ENCODE results near the gene EHBP1.
A peak's percentile ranks its signal among the peaks of the same experiment; 100 is the strongest.

Gene EHBP1

DNA sequence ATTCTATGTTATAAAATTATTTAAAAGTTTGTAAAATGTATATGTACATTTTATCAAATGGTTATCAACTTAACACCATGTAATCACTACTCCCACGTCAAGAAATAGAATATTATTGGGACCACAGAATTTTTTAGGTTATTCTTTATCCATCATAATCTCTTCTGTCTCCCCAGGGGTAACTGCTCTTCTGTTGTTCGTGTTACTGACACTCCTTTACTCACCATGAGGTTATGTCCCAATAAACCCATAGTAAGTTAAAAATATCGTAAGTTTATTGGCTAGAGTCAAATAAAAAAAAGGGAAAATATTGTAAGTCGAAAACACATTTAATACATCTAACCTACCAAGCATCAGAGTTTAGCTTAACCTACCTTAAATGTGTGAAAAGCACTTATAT, 359.1 kb downstream of the EHBP1 start:
- no peaks in the 10 kb centered on the region for H3K27me3 ChIP-seq (ENCODE audit: insufficient read depth, low read length, poor library complexity, severe bottlenecking)
- H3K36me3 ChIP-seq (ENCODE audit: insufficient read depth, low read length), result no peaks in the 10 kb centered on the region

DNA sequence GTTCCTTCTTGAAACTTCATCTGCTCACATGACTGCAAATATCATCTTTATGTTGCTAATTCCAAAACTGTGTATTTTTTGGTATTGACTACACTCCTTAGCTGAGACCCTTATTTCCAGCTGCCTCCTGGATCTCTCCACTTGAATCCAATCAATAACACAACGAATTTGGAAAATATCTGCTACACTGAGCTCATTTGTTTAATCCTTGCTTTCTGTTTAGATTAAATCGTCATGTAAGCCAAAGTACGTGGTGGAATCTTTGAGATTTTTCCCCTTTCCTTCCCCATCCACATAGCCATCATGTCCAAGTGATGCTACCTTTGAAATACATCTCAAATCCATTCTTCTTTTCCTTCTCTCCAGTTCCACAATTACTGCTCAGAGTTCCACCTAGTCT, 360.8 kb downstream of the EHBP1 start:
- H3K79me2 ChIP-seq (ENCODE audit: insufficient read depth, low read length), result no peaks in the 10 kb centered on the region
- no peak overlapping the region for H3K4me2 ChIP-seq (ENCODE audit: low read depth, low read length, poor library complexity, severe bottlenecking)
- H3K9ac ChIP-seq (ENCODE audit: low read depth, low read length, poor library complexity, severe bottlenecking), result no peak overlapping the region
- 0 out of 2 replicates have a peak overlapping the region, but pooled peaks have one; percentile 52 for H2AFZ ChIP-seq (ENCODE audit: low read length)
- H3F3A ChIP-seq (ENCODE audit: low read depth), result no peaks in the 10 kb centered on the region
- no peaks in the 10 kb centered on the region for H3K9me3 ChIP-seq (ENCODE audit: insufficient read depth, low read depth, low read length)
- H4K20me1 ChIP-seq (ENCODE audit: insufficient read depth, low read length, poor library complexity, severe bottlenecking), result no peaks in the 10 kb centered on the region
- no peaks in the 10 kb centered on the region for H3K27me3 ChIP-seq (ENCODE audit: insufficient read depth, low read length, poor library complexity, severe bottlenecking)
- H3K9me2 ChIP-seq (replicated peaks; ENCODE audit: low read depth, low read length), result no peaks in the 10 kb centered on the region
- H3K4me1 ChIP-seq (ENCODE audit: insufficient read depth, low read length, poor library complexity, severe bottlenecking), result no peaks in the 10 kb centered on the region
- no peak overlapping the region for H3K4me3 ChIP-seq (ENCODE audit: low read length, poor library complexity, severe bottlenecking)
- H3K36me3 ChIP-seq (ENCODE audit: insufficient read depth, low read length), result no peaks in the 10 kb centered on the region
- TF ChIP-seq EZH2phosphoT487 (IDR thresholded peaks at IDR 0.05; ENCODE audit: borderline replicate concordance), result no peak
- TF ChIP-seq, protein P1, sequence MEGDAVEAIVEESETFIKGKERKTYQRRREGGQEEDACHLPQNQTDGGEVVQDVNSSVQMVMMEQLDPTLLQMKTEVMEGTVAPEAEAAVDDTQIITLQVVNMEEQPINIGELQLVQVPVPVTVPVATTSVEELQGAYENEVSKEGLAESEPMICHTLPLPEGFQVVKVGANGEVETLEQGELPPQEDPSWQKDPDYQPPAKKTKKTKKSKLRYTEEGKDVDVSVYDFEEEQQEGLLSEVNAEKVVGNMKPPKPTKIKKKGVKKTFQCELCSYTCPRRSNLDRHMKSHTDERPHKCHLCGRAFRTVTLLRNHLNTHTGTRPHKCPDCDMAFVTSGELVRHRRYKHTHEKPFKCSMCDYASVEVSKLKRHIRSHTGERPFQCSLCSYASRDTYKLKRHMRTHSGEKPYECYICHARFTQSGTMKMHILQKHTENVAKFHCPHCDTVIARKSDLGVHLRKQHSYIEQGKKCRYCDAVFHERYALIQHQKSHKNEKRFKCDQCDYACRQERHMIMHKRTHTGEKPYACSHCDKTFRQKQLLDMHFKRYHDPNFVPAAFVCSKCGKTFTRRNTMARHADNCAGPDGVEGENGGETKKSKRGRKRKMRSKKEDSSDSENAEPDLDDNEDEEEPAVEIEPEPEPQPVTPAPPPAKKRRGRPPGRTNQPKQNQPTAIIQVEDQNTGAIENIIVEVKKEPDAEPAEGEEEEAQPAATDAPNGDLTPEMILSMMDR (conservative IDR thresholded peaks at IDR 0.05; ENCODE audit: low read length), result no peak

More for the DNA sequence above, 359.1 kb downstream of the EHBP1 start:
- H3K79me2 ChIP-seq (ENCODE audit: insufficient read depth, low read length), result no peaks in the 10 kb centered on the region
- H3K9ac ChIP-seq (ENCODE audit: low read depth, low read length, poor library complexity, severe bottlenecking), result no peak overlapping the region
- no peak for TF ChIP-seq EZH2phosphoT487 (IDR thresholded peaks at IDR 0.05; ENCODE audit: borderline replicate concordance)
- TF ChIP-seq, protein P1 (conservative IDR thresholded peaks at IDR 0.05; ENCODE audit: low read length), result no peak
- no peak overlapping the region for H3K4me3 ChIP-seq (ENCODE audit: low read length, poor library complexity, severe bottlenecking)
- no peaks in the 10 kb centered on the region for H4K20me1 ChIP-seq (ENCODE audit: insufficient read depth, low read length, poor library complexity, severe bottlenecking)
- no peak overlapping the region for H2AFZ ChIP-seq (ENCODE audit: low read length)
- no peaks in the 10 kb centered on the region for H3K9me3 ChIP-seq (ENCODE audit: insufficient read depth, low read depth, low read length)
- H3K4me2 ChIP-seq (ENCODE audit: low read depth, low read length, poor library complexity, severe bottlenecking), result no peak overlapping the region
- H3K4me1 ChIP-seq (ENCODE audit: insufficient read depth, low read length, poor library complexity, severe bottlenecking), result no peaks in the 10 kb centered on the region
- no peaks in the 10 kb centered on the region for H3K9me2 ChIP-seq (replicated peaks; ENCODE audit: low read depth, low read length)
- no peaks in the 10 kb centered on the region for H3F3A ChIP-seq (ENCODE audit: low read depth)

DNA sequence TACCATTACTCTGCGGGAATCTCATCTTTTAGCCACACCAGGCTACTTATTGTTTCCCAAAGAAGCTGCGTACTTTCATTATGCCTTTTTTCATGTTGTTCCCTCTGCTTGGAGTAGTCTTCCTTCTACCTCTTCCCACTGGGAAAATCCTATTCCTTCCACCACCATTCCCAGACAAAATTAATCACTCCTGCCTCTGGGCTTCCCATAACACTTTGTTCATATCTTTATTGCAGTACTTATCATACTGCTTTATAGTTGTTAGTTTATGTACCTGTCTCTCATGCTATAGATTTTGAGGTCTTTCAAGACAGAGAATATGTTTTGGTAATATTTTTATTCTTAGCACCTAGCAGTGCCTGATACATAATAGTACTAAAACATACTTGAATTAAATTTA, 361.3 kb downstream of the EHBP1 start:
- Histone ChIP-seq H3K9ac (ENCODE audit: low read depth, low read length, poor library complexity, severe bottlenecking) (no peak overlapping the region), H3F3A (ENCODE audit: low read depth) (no peaks in the 10 kb centered on the region), H3K36me3 (ENCODE audit: insufficient read depth, low read length) (no peaks in the 10 kb centered on the region), H3K4me3 (ENCODE audit: low read length, poor library complexity, severe bottlenecking) (no peak overlapping the region), H3K4me1 (ENCODE audit: insufficient read depth, low read length, poor library complexity, severe bottlenecking) (no peaks in the 10 kb centered on the region), H3K27me3 (ENCODE audit: insufficient read depth, low read length, poor library complexity, severe bottlenecking) (no peaks in the 10 kb centered on the region), H2AFZ (ENCODE audit: low read length) (0 out of 2 replicates have a peak overlapping the region, but pooled peaks have one; percentile 52), H3K79me2 (ENCODE audit: insufficient read depth, low read length) (no peaks in the 10 kb centered on the region), H4K20me1 (ENCODE audit: insufficient read depth, low read length, poor library complexity, severe bottlenecking) (no peaks in the 10 kb centered on the region), H3K9me3 (ENCODE audit: insufficient read depth, low read depth, low read length) (no peaks in the 10 kb centered on the region), H3K4me2 (ENCODE audit: low read depth, low read length, poor library complexity, severe bottlenecking) (no peak overlapping the region), H3K9me2 (replicated peaks; ENCODE audit: low read depth, low read length) (no peaks in the 10 kb centered on the region)
- no peak for TF ChIP-seq EZH2phosphoT487 (IDR thresholded peaks at IDR 0.05; ENCODE audit: borderline replicate concordance)
- TF ChIP-seq, protein P1 (conservative IDR thresholded peaks at IDR 0.05; ENCODE audit: low read length), result no peak
